Spleen (tissue), 11 donors: ENCODE results near the gene TSPAN9. TPM values are rescaled to one million over a fixed set of nuclear protein-coding genes. Genes with fewer than 3 reads are reported as not detected.

Experiments
- DNase-seq: peaks from one replicate; pipeline ENCODE4 v3.0.0-alpha.2; 2020
- H3K27ac ChIP-seq, 8 donors: fragments of 200-600 bp; sonication (generic) in 7 of 8; 1 replicate in 4 of 8; 2 replicates in 4 of 8; pipeline versions ENCODE4 v1.5.0 to v1.8.0; 2016 to 2021; ENCODE audit warnings: inconsistent platforms in 4 of 8, mild to moderate bottlenecking in 4 of 8, moderate library complexity in 1 of 8
- H3K27me3 ChIP-seq, 7 donors: fragments of 200-600 bp; sonication (generic) in 6 of 7; replicated peaks in 1 of 7; 1 replicate in 4 of 7; 2 replicates in 3 of 7; pipeline versions ENCODE4 v1.5.0 to v1.8.0; 2016 to 2021; ENCODE audit warnings: inconsistent platforms in 3 of 7, mild to moderate bottlenecking in 1 of 7
- H3K36me3 ChIP-seq, 6 donors: fragments of 200-600 bp; sonication (generic) in 5 of 6; 1 replicate in 4 of 6; 2 replicates in 2 of 6; pipeline versions ENCODE4 v1.5.0 to v1.8.0; 2016 to 2021; ENCODE audit warnings: inconsistent platforms in 2 of 6
- H3K4me1 ChIP-seq, 6 donors: fragments of 200-600 bp; sonication (generic) in 5 of 6; 1 replicate in 3 of 6; 2 replicates in 3 of 6; pipeline versions ENCODE4 v1.5.0 to v1.8.0; 2016 to 2021; ENCODE audit warnings: inconsistent platforms in 3 of 6
- H3K4me3 ChIP-seq, 8 donors: fragments of 200-600 bp; sonication (generic) in 7 of 8; 1 replicate in 4 of 8; 2 replicates in 4 of 8; pipeline versions ENCODE4 v1.5.0 to v1.8.0; 2016 to 2021; ENCODE audit warnings: inconsistent platforms in 4 of 8, mild to moderate bottlenecking in 4 of 8, moderate library complexity in 2 of 8
- H3K9me3 ChIP-seq, 8 donors: fragments of 200-600 bp; sonication (generic) in 7 of 8; 1 replicate in 4 of 8; 2 replicates in 4 of 8; pipeline versions ENCODE4 v1.5.0 to v1.8.0; 2016 to 2021; ENCODE audit warnings: inconsistent platforms in 4 of 8
- CTCF ChIP-seq, 11 experiments: fragments of 200-600 bp in 7 of 11; fragments of 450-650 bp in 4 of 11; sonication (generic) in 4 of 11; IDR thresholded peaks in 8 of 11; conservative IDR thresholded peaks in 3 of 11; 1 replicate in 7 of 11; 2 replicates in 4 of 11; pipeline versions ENCODE4 v1.4.0 to v1.8.0; 2016 to 2021; ENCODE audit warnings: antibody characterized with exemption in 11 of 11, inconsistent platforms in 4 of 11, mild to moderate bottlenecking in 1 of 11
- POLR2A ChIP-seq, 3 donors: fragments of 450-650 bp; IDR thresholded peaks; one replicate each; pipeline ENCODE4 v1.5.1; 2017; ENCODE audit warnings: antibody characterized with exemption in 3 of 3, mild to moderate bottlenecking in 1 of 3
- POLR2AphosphoS5 ChIP-seq, 3 donors: sonication (generic); formaldehyde crosslinking; IDR thresholded peaks; one replicate each; pipeline ENCODE4 v1.5.1; 2017; ENCODE audit warnings: antibody characterized with exemption in 3 of 3
- WGBS, 5 donors: extraction: QIAGEN DNeasy Blood & Tissue Kit in 3 of 5; methylation state at CpG; one replicate each; pipeline versions ENCODE4 v1.1.5 to v1.1.7; 2013 to 2018; 5-methylcytosine and 5-hydroxymethylcytosine counted together
- intact Hi-C: fragments of 100-400 bp; cut with DNase I; formaldehyde crosslinking; loops from one replicate; pipeline ENCODE4 v1.15.0; 2023; ENCODE audit warnings: low total_unique reads
- polyA plus RNA-seq, 3 donors: library from polyadenylated mRNA; stranded (reverse); fragments of 200-250 nt; gene quantifications; one replicate each; pipeline ENCODE4 v1.2.1, GENCODE V29; 2013
- total RNA-seq, 7 donors: library from RNA; depleted of rRNA in 3 of 7; stranded (reverse); fragments of >200 nt in 3 of 7; fragmentation: NEBNext Ultra II Directional in 4 of 7; extraction: Animal tissue kit (Norgen Biotek cat#: 25700) in 4 of 7; gene quantifications; one replicate each; pipeline versions ENCODE4 v1.1.0 to v1.2.1, GENCODE V29; 2016 to 2021
- donor health status: healthy with polysubstance abuse.
- donor health status: DM: no; HTN: no; CAD: no; lungs with moderate emphysema.
- donor health status: DM: no; HTN: no; CAD: no.
- donor health status: Bipolar disorder and iron deficiency.
- donor health status: healthy.
- donor health status: DM: no; HTN: no; CAD: no.
- donor health status: DM: yes; HTN: yes; CAD: no.

The TSPAN9 gene
- total and polyA plus RNA-seq, 10 donors = 3.6 to 51.1 (median 32.4) TPM

- Histone ChIP-seq H3K9me3 (peaks cover 0 to 17% (median 10%) of the 10 kb centered on the region in 8 donors), H3K4me3 (no peak overlapping the region), H3K27me3 (no peaks in the 10 kb centered on the region), H3K36me3 (no peaks in the 10 kb centered on the region), H3K27ac (peak overlapping the region in 1 of 8 donors; percentile 17), H3K4me1 (peaks cover 0 to 57% (median 31%) of the 10 kb centered on the region in 6 donors)
- intact Hi-C loops = no loop called here
- WGBS, 5 donors = 81 to 87% (median 86%) methylated on average over 7 of the region's 7 CpGs
- TF ChIP-seq CTCF (IDR thresholded peaks at IDR 0.05 in 8 of 11, conservative IDR thresholded peaks at IDR 0.05 in 3 of 11) (no peak), POLR2A (IDR thresholded peaks at IDR 0.05) (no peak), POLR2AphosphoS5 (IDR thresholded peaks at IDR 0.05) (no peak)
- DNase-seq = no peak
Observed at GRCh38 chr12:3103806-3104205, 26.6 kb downstream of the TSPAN9 start.

DNA sequence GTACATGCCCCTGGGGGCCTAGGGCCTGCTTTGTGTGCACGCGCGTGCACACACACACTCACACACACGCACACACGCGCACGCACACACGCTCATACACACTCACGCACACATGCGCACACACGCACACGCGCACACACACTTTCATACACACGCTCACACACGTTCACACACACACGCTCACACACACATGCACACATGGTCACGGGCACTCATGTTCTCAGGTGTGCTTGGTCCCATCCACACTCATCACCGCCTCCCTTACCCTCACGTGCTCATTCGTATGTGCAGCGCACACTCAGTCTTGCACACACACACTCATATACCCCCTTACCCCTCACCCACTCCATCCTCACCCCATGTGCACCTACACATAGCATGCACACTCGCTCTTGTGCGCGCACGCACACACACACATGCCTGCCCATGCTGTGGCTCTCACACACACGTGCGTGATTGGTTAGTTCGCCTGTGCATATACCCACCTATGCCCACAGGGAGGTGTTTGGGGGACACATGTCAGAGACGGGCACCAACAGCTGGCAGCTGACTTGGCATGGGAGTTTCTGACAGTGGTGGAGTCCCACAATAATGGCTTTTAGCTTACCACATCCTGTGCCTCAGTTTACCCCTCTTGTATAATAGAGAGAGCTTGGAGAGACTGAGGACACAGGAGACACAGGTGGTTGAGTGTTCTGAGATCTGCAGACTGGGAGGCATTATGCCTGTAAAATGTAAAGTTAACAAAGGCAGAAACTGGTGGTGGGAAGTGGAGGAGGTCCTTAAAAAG is 28.7 kb downstream of the TSPAN9 start:
- TF ChIP-seq POLR2A (IDR thresholded peaks at IDR 0.05) (no peak), CTCF (IDR thresholded peaks at IDR 0.05 in 8 of 11, conservative IDR thresholded peaks at IDR 0.05 in 3 of 11) (no peak), POLR2AphosphoS5 (IDR thresholded peaks at IDR 0.05) (no peak)
- peak overlapping the region in 3 of 8 donors; percentile 44 to 71 (median 62) for H3K27ac ChIP-seq
- no peak overlapping the region for H3K4me3 ChIP-seq
- H3K9me3 ChIP-seq = no peaks in the 10 kb centered on the region
- H3K27me3 ChIP-seq = no peaks in the 10 kb centered on the region
- peaks cover 0 to 67% (median 33%) of the 10 kb centered on the region in 6 donors for H3K4me1 ChIP-seq
- intact Hi-C loops = no loop called here
- WGBS, 5 donors = 85 to 97% (median 89%) methylated on average over 29 of the region's 29 CpGs
- H3K36me3 ChIP-seq = no peaks in the 10 kb centered on the region
- DNase-seq = no peak

DNA sequence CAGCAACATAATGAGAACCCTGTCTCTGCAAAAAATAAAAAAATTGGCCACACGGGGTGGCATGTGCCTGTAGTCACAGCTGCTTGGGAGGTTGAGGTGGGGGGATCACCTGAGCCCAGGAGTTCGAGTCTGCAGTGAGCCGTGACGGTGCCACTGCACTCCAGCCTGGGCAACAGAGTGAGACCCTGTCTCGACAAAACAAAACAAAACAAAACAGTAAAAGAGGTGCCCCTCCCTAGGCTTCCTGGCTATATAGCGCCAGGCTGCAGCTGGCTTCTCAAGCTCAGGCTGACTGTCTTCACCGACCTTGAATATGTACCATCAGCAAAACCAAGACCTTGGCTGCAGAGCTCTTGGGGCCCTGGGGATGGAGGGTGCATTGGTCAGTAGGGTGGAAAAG is 29.4 kb downstream of the TSPAN9 start:
- TF ChIP-seq POLR2A (IDR thresholded peaks at IDR 0.05) (no peak), CTCF (IDR thresholded peaks at IDR 0.05 in 8 of 11, conservative IDR thresholded peaks at IDR 0.05 in 3 of 11) (no peak), POLR2AphosphoS5 (IDR thresholded peaks at IDR 0.05) (no peak)
- peaks cover 0 to 69% (median 31%) of the 10 kb centered on the region in 6 donors for H3K4me1 ChIP-seq
- WGBS, 5 donors = 55 to 69% (median 60%) methylated on average over 7 of the region's 7 CpGs
- no peaks in the 10 kb centered on the region for H3K36me3 ChIP-seq
- no peak for DNase-seq
- peak overlapping the region in 1 of 8 donors; percentile 13 for H3K4me3 ChIP-seq
- intact Hi-C loops = no loop called here
- H3K27me3 ChIP-seq = no peaks in the 10 kb centered on the region
- no peaks in the 10 kb centered on the region for H3K9me3 ChIP-seq
- H3K27ac ChIP-seq = peak overlapping the region in 4 of 8 donors; percentile 44 to 71 (median 63)

GRCh38 chr12:3107071-3107583 is 29.9 kb downstream of the TSPAN9 start:
- Histone ChIP-seq H3K4me1 (peaks cover 0 to 69% (median 29%) of the 10 kb centered on the region in 6 donors), H3K27ac (peak overlapping the region in 5 of 8 donors; percentile 44 to 71 (median 62)), H3K9me3 (no peaks in the 10 kb centered on the region), H3K27me3 (no peaks in the 10 kb centered on the region), H3K36me3 (no peaks in the 10 kb centered on the region), H3K4me3 (peak overlapping the region in 1 of 8 donors; percentile 13)
- DNase-seq = no peak
- WGBS, 5 donors = 59 to 72% (median 64%) methylated on average over 13 to 14 of the region's 14 CpGs
- intact Hi-C loops = no loop called here
- TF ChIP-seq POLR2A (IDR thresholded peaks at IDR 0.05) (no peak), CTCF (IDR thresholded peaks at IDR 0.05 in 8 of 11, conservative IDR thresholded peaks at IDR 0.05 in 3 of 11) (no peak), POLR2AphosphoS5 (IDR thresholded peaks at IDR 0.05) (no peak)
